Gastrocnemius medialis (tissue), 4 donors: ENCODE measurements around the gene SORCS1. TPM values are rescaled to one million over a fixed set of nuclear protein-coding genes. Genes with fewer than 3 reads are reported as not detected.

Source experiments
- ATAC-seq, 2 donors: fragments of 150-250 bp; one replicate each; pipeline ENCODE4 v1.9.1; 2016
- DNase-seq, 2 donors: peaks; one replicate each; pipeline ENCODE4 v3.0.0-alpha.2; 2019
- H3K27ac ChIP-seq, 4 donors: fragments of 200-600 bp; sonication (generic); 1 replicate in 1 of 4; 2 replicates in 3 of 4; pipeline ENCODE4 v1.5.1; 2016 to 2018; ENCODE audit warnings: mild to moderate bottlenecking in 2 of 4, moderate library complexity in 1 of 4
- H3K27me3 ChIP-seq, 3 donors: fragments of 200-600 bp; sonication (generic) in 2 of 3; 1 replicate in 1 of 3; 2 replicates in 2 of 3; pipeline versions ENCODE4 v1.5.1 to v1.6.0; 2016 to 2019; ENCODE audit warnings: mild to moderate bottlenecking in 1 of 3, moderate library complexity in 1 of 3
- H3K36me3 ChIP-seq, 2 donors: fragments of 200-600 bp; sonication (generic) in 1 of 2; one replicate each; pipeline ENCODE4 v1.5.1; 2017 to 2018
- H3K4me1 ChIP-seq, 2 donors: fragments of 200-600 bp; sonication (generic) in 1 of 2; one replicate each; pipeline ENCODE4 v1.5.1; 2016 to 2017; ENCODE audit warnings: mild to moderate bottlenecking in 2 of 2
- H3K4me3 ChIP-seq, 4 donors: fragments of 200-600 bp; sonication (generic) in 3 of 4; 1 replicate in 1 of 4; 2 replicates in 3 of 4; pipeline ENCODE4 v1.5.1; 2016 to 2019; ENCODE audit warnings: mild to moderate bottlenecking in 2 of 4
- H3K9me3 ChIP-seq, 3 donors: fragments of 200-600 bp; sonication (generic) in 2 of 3; 1 replicate in 1 of 3; 2 replicates in 2 of 3; pipeline ENCODE4 v1.5.1; 2016 to 2019
- POLR2A ChIP-seq, 2 donors: fragments of 450-650 bp; IDR thresholded peaks; one replicate each; pipeline ENCODE4 v1.6.1; 2017; ENCODE audit warnings: antibody characterized with exemption in 2 of 2, mild to moderate bottlenecking in 2 of 2, moderate library complexity in 2 of 2
- in situ Hi-C, 4 donors: fragments of 200-750 bp; cut with MboI; loops; one replicate each; pipeline versions ENCODE4 v1.15.0 to v1.8.0; 2017; ENCODE audit warnings: low sequenced_read_pairs in 4 of 4
- intact Hi-C: fragments of 100-400 bp; cut with DNase I; formaldehyde crosslinking; loops from one replicate; pipeline ENCODE4 v1.15.1; 2023; ENCODE audit warnings: low total_unique reads
- total RNA-seq, 4 donors: library from RNA; depleted of rRNA; stranded (reverse); fragments of >200 nt; gene quantifications; one replicate each; pipeline versions ENCODE4 v1.1.0 to v1.2.3, GENCODE V29; 2016
- TF ChIP-seq, protein P1 (sequence below), 5 experiments: fragments of 450-650 bp in 3 of 5; fragments of 200-600 bp in 2 of 5; sonication (generic) in 2 of 5; IDR thresholded peaks in 4 of 5; conservative IDR thresholded peaks in 1 of 5; 1 replicate in 4 of 5; 2 replicates in 1 of 5; pipeline ENCODE4 v1.5.1; 2016 to 2019; ENCODE audit warnings: antibody characterized with exemption in 5 of 5, mild to moderate bottlenecking in 3 of 5, moderate library complexity in 3 of 5

The SORCS1 gene
- total RNA-seq, 4 donors from 2014 or later = 0.02 to 0.36 (median 0.24) TPM; not detected in 1

DNA sequence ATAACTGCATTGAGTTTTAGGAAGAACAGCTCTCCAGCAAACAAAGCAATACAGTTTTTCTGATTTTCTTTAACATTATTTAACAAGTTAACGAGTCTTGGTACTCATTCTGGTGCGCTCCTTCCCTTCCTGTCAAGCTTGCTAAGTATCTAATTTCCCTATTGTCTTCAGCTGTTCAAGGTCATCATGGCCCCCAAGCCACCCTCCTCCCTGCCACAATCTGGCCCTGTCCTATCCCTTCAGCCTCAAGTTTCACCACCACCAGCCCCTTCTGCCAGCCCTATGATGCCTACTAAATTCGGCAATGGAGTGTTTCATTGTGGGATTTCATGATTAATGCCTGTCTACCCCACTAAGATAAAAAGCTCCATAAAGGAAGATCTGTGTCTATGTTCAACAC is 121.0 kb downstream of the SORCS1 start:
- TF ChIP-seq POLR2A (IDR thresholded peaks at IDR 0.05) = no peak
- TF ChIP-seq, protein P1, sequence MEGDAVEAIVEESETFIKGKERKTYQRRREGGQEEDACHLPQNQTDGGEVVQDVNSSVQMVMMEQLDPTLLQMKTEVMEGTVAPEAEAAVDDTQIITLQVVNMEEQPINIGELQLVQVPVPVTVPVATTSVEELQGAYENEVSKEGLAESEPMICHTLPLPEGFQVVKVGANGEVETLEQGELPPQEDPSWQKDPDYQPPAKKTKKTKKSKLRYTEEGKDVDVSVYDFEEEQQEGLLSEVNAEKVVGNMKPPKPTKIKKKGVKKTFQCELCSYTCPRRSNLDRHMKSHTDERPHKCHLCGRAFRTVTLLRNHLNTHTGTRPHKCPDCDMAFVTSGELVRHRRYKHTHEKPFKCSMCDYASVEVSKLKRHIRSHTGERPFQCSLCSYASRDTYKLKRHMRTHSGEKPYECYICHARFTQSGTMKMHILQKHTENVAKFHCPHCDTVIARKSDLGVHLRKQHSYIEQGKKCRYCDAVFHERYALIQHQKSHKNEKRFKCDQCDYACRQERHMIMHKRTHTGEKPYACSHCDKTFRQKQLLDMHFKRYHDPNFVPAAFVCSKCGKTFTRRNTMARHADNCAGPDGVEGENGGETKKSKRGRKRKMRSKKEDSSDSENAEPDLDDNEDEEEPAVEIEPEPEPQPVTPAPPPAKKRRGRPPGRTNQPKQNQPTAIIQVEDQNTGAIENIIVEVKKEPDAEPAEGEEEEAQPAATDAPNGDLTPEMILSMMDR (IDR thresholded peaks at IDR 0.05 in 4 of 5, conservative IDR thresholded peaks at IDR 0.05 in 1 of 5) = no peak
- no peak overlapping the region for H3K4me3 ChIP-seq
- no peaks in the 10 kb centered on the region for H3K9me3 ChIP-seq
- no peaks in the 10 kb centered on the region for H3K27me3 ChIP-seq
- no peak for ATAC-seq
- H3K36me3 ChIP-seq = no peaks in the 10 kb centered on the region
- intact Hi-C loops = no loop called here
- no peak overlapping the region for H3K27ac ChIP-seq
- no peaks in the 10 kb centered on the region for H3K4me1 ChIP-seq
- DNase-seq = no peak
- in situ Hi-C loops = no loop called here

DNA sequence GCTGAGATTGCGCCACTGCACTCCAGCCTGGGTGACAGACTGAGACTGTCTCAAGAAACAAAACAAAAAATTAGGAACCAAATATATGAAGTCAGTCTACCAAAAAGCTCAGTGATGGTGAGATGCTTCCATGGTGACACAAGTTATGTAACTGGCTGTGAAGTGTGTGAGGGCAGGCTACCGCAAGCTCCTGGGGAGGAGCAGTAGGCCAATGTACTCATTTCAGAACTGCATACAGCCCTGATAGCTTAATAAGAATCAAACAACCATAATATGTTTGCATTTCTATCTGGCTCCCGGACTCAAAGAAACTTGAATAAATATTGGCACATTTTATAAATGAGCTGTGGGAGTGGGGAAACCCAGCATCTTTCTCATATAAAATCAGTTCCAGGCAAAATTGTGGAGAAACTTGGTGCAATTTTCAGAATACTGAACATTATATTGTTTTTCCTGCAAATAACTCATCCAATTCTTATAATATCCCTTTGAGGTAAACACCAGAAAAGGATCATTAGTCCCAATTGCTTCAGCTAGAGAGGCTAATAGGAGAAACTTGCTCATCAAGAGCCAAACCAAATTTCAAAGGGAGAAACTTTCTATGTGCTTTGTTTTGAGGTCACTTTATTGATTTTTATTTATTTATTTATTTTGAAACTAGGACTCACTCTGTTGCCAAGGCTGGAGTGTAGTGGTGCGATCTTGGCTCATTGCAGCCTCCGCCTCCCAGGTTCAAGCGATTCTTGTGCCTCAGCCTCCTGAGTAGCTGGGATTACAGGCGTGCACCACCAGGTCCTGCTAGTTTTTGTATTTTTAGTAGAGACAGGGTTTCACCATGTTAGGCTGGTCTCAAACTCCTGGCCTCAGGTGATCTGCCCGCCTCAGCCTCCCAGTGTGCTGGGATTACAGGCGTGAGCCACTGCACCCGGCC is 127.0 kb downstream of the SORCS1 start:
- no peaks in the 10 kb centered on the region for H3K27me3 ChIP-seq
- H3K4me1 ChIP-seq = no peaks in the 10 kb centered on the region
- no peak overlapping the region for H3K27ac ChIP-seq
- TF ChIP-seq, protein P1 (IDR thresholded peaks at IDR 0.05 in 4 of 5, conservative IDR thresholded peaks at IDR 0.05 in 1 of 5) = no peak
- no peak for TF ChIP-seq POLR2A (IDR thresholded peaks at IDR 0.05)
- no peaks in the 10 kb centered on the region for H3K36me3 ChIP-seq
- no peak overlapping the region for H3K4me3 ChIP-seq
- in situ Hi-C loops = no loop called here
- intact Hi-C loops = no loop called here
- ATAC-seq (no peak), DNase-seq (no peak)
- no peaks in the 10 kb centered on the region for H3K9me3 ChIP-seq

DNA sequence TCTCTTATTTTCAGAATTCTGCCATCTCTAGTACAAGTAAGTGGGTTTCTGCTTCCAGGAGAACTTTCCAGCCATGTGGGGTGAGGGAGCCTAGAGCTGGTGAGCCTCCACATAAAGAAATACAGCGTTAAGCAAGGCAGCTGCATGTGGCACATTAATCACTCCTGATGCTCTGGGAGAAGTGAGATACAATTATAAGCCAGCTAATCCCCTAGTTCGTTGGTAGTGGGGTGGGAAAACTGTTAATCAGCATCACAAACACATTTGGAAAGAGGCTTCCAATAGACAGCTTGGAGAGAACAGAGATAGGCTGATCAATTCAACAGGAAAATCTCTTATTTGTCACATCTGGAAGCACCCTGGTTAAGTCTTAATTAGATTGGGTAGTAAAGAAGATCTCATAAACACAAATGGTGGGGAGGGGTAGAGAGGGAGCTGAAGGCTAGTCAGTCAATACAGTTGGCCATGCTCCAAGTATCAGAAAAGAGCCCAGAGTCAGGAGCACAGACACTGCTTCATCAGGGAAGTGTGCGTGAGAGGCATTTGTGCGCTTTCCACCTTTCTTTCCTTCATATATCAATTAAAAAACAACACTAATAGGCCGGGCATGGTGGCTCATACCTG is 130.6 kb downstream of the SORCS1 start:
- H3K4me3 ChIP-seq = no peak overlapping the region
- ATAC-seq (no peak), DNase-seq (no peak)
- no peaks in the 10 kb centered on the region for H3K36me3 ChIP-seq
- TF ChIP-seq POLR2A (IDR thresholded peaks at IDR 0.05) = no peak
- TF ChIP-seq, protein P1 (IDR thresholded peaks at IDR 0.05 in 4 of 5, conservative IDR thresholded peaks at IDR 0.05 in 1 of 5) = no peak
- H3K4me1 ChIP-seq = no peaks in the 10 kb centered on the region
- H3K9me3 ChIP-seq = no peaks in the 10 kb centered on the region
- H3K27me3 ChIP-seq = no peaks in the 10 kb centered on the region
- H3K27ac ChIP-seq = no peak overlapping the region
- intact Hi-C loops = no loop called here
- in situ Hi-C loops = no loop called here

DNA sequence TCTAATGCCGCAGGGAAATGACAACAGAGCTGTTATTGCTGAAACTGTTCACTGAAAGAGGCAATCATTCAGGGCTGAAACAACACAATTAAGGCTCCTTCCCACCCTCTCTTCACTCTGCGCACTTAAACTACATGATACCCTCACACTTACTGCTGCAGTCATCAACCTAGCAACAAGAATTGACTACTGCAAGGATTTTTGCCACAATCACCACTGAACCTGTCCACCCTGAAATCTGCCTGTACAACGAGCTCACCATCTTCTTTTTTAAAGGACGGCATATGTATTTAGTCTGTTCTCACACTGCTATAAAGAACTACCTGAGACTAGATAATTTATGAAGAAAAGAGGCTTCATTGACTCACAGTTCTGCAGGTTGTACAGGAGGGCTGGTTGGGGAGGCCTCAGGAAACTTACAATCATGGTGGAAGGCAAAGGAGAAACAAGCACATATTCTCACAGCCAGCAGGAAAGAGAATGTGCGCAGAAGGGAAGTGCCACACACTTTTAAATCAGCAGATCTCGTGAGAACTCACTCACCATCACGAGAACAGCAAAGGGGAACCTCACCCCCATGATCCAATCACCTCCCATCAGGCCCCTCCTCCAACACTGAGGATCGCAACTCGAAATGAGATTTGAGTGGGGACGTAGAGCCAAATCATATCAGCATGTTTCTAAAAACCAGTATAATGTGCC is 131.7 kb downstream of the SORCS1 start:
- DNase-seq = no peak
- ATAC-seq = no peak
- Histone ChIP-seq H3K9me3 (no peaks in the 10 kb centered on the region), H3K27ac (no peak overlapping the region), H3K36me3 (no peaks in the 10 kb centered on the region), H3K27me3 (no peaks in the 10 kb centered on the region), H3K4me1 (no peaks in the 10 kb centered on the region), H3K4me3 (peak overlapping the region in 1 of 4 donors; percentile 8)
- intact Hi-C loops = no loop called here
- in situ Hi-C loops = no loop called here
- TF ChIP-seq, protein P1 (IDR thresholded peaks at IDR 0.05 in 4 of 5, conservative IDR thresholded peaks at IDR 0.05 in 1 of 5) = no peak
- TF ChIP-seq POLR2A (IDR thresholded peaks at IDR 0.05) = no peak
